NCI-H524 treated with DMSO at 0.1 percent for 48 hours (cell line): ENCODE results near the gene ARID5B.

ENCODE experiments used
- DNase-seq: peaks from one replicate; lab custom pipeline; 2025; lab: John Stamatoyannopoulos, UW

The ARID5B gene

GRCh38 chr10:61904733-61905725, 3.5 kb downstream of the ARID5B start:
- no peak for DNase-seq

GRCh38 chr10:61905837-61906561, 4.5 kb downstream of the ARID5B start:
- no peak for DNase-seq

GRCh38 chr10:61906562-61906901, 5.0 kb downstream of the ARID5B start:
- DNase-seq: no peak

GRCh38 chr10:61907011-61907410, 5.5 kb downstream of the ARID5B start:
- no peak for DNase-seq

GRCh38 chr10:61907587-61907986, 6.1 kb downstream of the ARID5B start:
- DNase-seq: no peak

- no peak for DNase-seq
These were observed 8.8 kb downstream of the ARID5B start for GRCh38 chr10:61910226-61910805.

GRCh38 chr10:61910894-61911293, 9.4 kb downstream of the ARID5B start:
- no peak for DNase-seq

- DNase-seq: no peak
These were observed 9.9 kb downstream of the ARID5B start for GRCh38 chr10:61911425-61911824.

GRCh38 chr10:61912981-61913380, 11.5 kb downstream of the ARID5B start:
- no peak for DNase-seq

- no peak for DNase-seq
These were observed 16.6 kb downstream of the ARID5B start for GRCh38 chr10:61918140-61918539.

GRCh38 chr10:61918989-61919388, 17.5 kb downstream of the ARID5B start:
- no peak for DNase-seq

- DNase-seq: no peak
These were observed 18.2 kb downstream of the ARID5B start for GRCh38 chr10:61919646-61920215.

- no peak for DNase-seq
These were observed 19.6 kb downstream of the ARID5B start for GRCh38 chr10:61921143-61921542.

GRCh38 chr10:61923210-61923949, 21.9 kb downstream of the ARID5B start:
- no peak for DNase-seq

GRCh38 chr10:61923950-61924274, 22.4 kb downstream of the ARID5B start:
- no peak for DNase-seq

- DNase-seq: no peak
These were observed 28.1 kb downstream of the ARID5B start for GRCh38 chr10:61929555-61929954.

GRCh38 chr10:61931620-61932332, 30.3 kb downstream of the ARID5B start:
- no peak for DNase-seq

GRCh38 chr10:61933859-61934555, 32.5 kb downstream of the ARID5B start:
- no peak for DNase-seq

- DNase-seq: no peak
These were observed 33.6 kb downstream of the ARID5B start for GRCh38 chr10:61935077-61935476.

GRCh38 chr10:61936770-61937169, 35.3 kb downstream of the ARID5B start:
- DNase-seq: no peak
